Measurements from ENCODE around the gene ANKRD63. TPM values are rescaled to one million over a fixed set of nuclear protein-coding genes. Genes with fewer than 3 reads are reported as not detected.

ANKRD63 gene
- total and polyA plus RNA-seq, 2 of the 13 experiments (the other 11 are each of a cell fraction or from before 2014, with no cell fraction given): not detected

DNA sequence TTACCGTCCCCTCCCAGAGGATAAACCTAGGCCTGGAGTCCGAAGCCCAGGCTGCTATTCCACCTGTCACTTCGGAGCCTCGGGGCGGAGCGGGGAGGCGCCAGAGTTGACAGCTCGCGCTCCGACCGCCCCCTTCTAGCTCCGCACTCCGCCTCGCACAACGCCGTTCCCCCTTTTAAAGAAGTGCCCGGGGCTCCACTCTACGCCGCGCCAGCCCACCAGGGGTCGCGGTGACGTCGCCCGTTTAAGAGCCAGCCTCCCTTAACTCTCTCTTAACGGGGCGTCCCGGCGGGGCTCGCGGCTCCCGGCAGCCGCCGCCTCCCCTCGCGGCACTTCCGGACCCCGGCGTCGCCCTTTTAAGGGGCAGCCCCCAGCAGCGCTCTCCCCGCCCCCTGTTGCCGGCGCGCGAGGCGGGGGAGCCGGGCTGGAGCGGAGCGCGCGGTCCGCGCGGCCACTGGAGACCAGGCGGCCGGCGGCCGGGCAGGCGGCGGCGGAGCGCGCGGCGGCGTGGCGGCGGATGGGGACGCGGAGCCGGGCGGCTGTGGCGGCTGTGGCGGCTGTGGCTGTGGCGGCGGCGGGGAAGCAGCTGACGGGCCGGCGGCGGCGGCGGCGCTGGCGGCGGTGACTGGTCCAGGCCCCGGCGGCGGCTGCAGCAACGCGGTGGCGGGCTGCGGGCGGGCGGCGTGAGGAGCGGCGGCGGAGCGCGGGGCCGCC is 40.5 kb upstream of the ANKRD63 start, which contains the start of gene INAFM2 (continued):
- TF ChIP-seq, protein P1, sequence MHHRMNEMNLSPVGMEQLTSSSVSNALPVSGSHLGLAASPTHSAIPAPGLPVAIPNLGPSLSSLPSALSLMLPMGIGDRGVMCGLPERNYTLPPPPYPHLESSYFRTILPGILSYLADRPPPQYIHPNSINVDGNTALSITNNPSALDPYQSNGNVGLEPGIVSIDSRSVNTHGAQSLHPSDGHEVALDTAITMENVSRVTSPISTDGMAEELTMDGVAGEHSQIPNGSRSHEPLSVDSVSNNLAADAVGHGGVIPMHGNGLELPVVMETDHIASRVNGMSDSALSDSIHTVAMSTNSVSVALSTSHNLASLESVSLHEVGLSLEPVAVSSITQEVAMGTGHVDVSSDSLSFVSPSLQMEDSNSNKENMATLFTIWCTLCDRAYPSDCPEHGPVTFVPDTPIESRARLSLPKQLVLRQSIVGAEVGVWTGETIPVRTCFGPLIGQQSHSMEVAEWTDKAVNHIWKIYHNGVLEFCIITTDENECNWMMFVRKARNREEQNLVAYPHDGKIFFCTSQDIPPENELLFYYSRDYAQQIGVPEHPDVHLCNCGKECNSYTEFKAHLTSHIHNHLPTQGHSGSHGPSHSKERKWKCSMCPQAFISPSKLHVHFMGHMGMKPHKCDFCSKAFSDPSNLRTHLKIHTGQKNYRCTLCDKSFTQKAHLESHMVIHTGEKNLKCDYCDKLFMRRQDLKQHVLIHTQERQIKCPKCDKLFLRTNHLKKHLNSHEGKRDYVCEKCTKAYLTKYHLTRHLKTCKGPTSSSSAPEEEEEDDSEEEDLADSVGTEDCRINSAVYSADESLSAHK (CRISPR knock-in tag; IDR thresholded peaks at IDR 0.05; ENCODE audit: borderline replicate concordance): no peak
- TF ChIP-seq ZNF569 (CRISPR knock-in tag; IDR thresholded peaks at IDR 0.05; ENCODE audit: borderline replicate concordance) (no peak), ZBTB42 (CRISPR knock-in tag; IDR thresholded peaks at IDR 0.05) (no peak), TRIM24 (CRISPR knock-in tag; IDR thresholded peaks at IDR 0.05) (no peak), REL (CRISPR knock-in tag; conservative IDR thresholded peaks at IDR 0.05) (no peak), TRAFD1 (CRISPR knock-in tag; IDR thresholded peaks at IDR 0.05; ENCODE audit: borderline replicate concordance) (no peak), TCF7 (IDR thresholded peaks at IDR 0.05; ENCODE audit: low read depth) (no peak), POLR2G (IDR thresholded peaks at IDR 0.05; ENCODE audit: low read depth, low read length) (no peak), GPN1 (CRISPR knock-in tag; IDR thresholded peaks at IDR 0.05; ENCODE audit: borderline replicate concordance) (no peak), SUZ12 (IDR thresholded peaks at IDR 0.05; ENCODE audit: low read depth, low read length) (no peak), ZNF589 (CRISPR knock-in tag; conservative IDR thresholded peaks at IDR 0.05) (no peak), YEATS4 (CRISPR knock-in tag; IDR thresholded peaks at IDR 0.05; ENCODE audit: borderline replicate concordance) (peak; percentile 12), ZNF546 (CRISPR knock-in tag; conservative IDR thresholded peaks at IDR 0.05) (no peak), HDAC1 (CRISPR knock-in tag; IDR thresholded peaks at IDR 0.05) (peak; percentile 82), ZNF792 (CRISPR knock-in tag; IDR thresholded peaks at IDR 0.05) (peak; percentile 48; the same call in 1 of the 2 replicates), ZNF564 (CRISPR knock-in tag; IDR thresholded peaks at IDR 0.05) (no peak), NR2F1 (CRISPR knock-in tag; IDR thresholded peaks at IDR 0.05) (no peak), KDM5B (CRISPR knock-in tag; IDR thresholded peaks at IDR 0.05; ENCODE audit: borderline replicate concordance) (peak; percentile 36; the same call in 1 of the 2 replicates), XBP1 (CRISPR knock-in tag; IDR thresholded peaks at IDR 0.05) (no peak)
- TF ChIP-seq, protein P2, sequence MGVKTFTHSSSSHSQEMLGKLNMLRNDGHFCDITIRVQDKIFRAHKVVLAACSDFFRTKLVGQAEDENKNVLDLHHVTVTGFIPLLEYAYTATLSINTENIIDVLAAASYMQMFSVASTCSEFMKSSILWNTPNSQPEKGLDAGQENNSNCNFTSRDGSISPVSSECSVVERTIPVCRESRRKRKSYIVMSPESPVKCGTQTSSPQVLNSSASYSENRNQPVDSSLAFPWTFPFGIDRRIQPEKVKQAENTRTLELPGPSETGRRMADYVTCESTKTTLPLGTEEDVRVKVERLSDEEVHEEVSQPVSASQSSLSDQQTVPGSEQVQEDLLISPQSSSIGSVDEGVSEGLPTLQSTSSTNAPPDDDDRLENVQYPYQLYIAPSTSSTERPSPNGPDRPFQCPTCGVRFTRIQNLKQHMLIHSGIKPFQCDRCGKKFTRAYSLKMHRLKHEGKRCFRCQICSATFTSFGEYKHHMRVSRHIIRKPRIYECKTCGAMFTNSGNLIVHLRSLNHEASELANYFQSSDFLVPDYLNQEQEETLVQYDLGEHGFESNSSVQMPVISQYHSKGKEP (CRISPR knock-in tag; IDR thresholded peaks at IDR 0.05): no peak
- TF ChIP-seq, protein P3, sequence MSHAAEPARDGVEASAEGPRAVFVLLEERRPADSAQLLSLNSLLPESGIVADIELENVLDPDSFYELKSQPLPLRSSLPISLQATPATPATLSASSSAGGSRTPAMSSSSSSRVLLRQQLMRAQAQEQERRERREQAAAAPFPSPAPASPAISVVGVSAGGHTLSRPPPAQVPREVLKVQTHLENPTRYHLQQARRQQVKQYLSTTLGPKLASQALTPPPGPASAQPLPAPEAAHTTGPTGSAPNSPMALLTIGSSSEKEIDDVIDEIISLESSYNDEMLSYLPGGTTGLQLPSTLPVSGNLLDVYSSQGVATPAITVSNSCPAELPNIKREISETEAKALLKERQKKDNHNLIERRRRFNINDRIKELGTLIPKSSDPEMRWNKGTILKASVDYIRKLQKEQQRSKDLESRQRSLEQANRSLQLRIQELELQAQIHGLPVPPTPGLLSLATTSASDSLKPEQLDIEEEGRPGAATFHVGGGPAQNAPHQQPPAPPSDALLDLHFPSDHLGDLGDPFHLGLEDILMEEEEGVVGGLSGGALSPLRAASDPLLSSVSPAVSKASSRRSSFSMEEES (CRISPR knock-in tag; IDR thresholded peaks at IDR 0.05): no peak
- TF ChIP-seq, protein P4, sequence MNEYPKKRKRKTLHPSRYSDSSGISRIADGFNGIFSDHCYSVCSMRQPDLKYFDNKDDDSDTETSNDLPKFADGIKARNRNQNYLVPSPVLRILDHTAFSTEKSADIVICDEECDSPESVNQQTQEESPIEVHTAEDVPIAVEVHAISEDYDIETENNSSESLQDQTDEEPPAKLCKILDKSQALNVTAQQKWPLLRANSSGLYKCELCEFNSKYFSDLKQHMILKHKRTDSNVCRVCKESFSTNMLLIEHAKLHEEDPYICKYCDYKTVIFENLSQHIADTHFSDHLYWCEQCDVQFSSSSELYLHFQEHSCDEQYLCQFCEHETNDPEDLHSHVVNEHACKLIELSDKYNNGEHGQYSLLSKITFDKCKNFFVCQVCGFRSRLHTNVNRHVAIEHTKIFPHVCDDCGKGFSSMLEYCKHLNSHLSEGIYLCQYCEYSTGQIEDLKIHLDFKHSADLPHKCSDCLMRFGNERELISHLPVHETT (CRISPR knock-in tag; conservative IDR thresholded peaks at IDR 0.05): no peak
